ENCODE results near the gene ATRAID.

DNA sequence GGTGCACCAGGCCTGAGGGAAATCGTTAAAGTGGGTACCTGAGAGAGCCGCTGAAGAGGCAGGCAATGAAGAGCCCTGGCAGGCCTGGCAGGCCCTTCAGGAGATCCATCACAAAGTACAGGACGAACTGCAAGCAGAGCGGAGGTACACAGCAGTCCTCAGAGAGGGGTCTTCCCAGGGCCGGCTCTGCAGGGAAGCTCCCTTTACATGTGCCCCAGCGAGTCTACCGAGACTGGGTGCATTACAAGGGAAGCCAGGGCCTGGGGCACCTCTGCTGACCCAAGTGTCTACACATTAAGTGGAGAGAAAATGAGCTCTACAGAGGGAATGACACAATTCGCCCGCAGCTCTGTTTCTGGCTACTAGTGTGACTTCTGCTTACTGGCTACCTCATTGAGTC lies 8.1 kb upstream of the ATRAID start:
- TF ChIP-seq, protein P1, sequence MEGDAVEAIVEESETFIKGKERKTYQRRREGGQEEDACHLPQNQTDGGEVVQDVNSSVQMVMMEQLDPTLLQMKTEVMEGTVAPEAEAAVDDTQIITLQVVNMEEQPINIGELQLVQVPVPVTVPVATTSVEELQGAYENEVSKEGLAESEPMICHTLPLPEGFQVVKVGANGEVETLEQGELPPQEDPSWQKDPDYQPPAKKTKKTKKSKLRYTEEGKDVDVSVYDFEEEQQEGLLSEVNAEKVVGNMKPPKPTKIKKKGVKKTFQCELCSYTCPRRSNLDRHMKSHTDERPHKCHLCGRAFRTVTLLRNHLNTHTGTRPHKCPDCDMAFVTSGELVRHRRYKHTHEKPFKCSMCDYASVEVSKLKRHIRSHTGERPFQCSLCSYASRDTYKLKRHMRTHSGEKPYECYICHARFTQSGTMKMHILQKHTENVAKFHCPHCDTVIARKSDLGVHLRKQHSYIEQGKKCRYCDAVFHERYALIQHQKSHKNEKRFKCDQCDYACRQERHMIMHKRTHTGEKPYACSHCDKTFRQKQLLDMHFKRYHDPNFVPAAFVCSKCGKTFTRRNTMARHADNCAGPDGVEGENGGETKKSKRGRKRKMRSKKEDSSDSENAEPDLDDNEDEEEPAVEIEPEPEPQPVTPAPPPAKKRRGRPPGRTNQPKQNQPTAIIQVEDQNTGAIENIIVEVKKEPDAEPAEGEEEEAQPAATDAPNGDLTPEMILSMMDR (IDR thresholded peaks at IDR 0.05): no peak
- no peak for TF ChIP-seq POLR2AphosphoS5 (IDR thresholded peaks at IDR 0.05)

All from stomach (tissue), 4 donors.